Measurements from ENCODE around the gene ADIPOR2. TPM values are rescaled to one million over a fixed set of nuclear protein-coding genes. Genes with fewer than 3 reads are reported as not detected.

Gene ADIPOR2
- total RNA-seq, result 31.8 and 33.9 TPM in 2 replicates

GRCh38 chr12:1690578-1691122, at the start of gene ADIPOR2:
Gene ADIPOR2 (plus strand): TSS chr12:1691070. CDS start chr12:1754344, 63,274 bp downstream.

GRCh38 chr12:1820191-1820895, 129.5 kb downstream of the ADIPOR2 start, which contains the start of gene LRTM2:
Gene LRTM2 (plus strand): TSS chr12:1820565. CDS start chr12:1828149, 7,584 bp downstream.

Other genes starting within 250 kb of the ADIPOR2 start
- 13.3 and 14.0 TPM in 2 replicates for gene FBXL14, start 96.5 kb upstream of the ADIPOR2 start, total RNA-seq
- 0.17 and 2.7 TPM in 2 replicates for gene WNT5B, start 61.8 kb upstream of the ADIPOR2 start, total RNA-seq
- gene LRTM2, start 129.5 kb downstream of the ADIPOR2 start, total RNA-seq, result not detected in 2 replicates
- gene CACNA2D4, start 227.6 kb downstream of the ADIPOR2 start, total RNA-seq, result 0.43 and 0.60 TPM in 2 replicates

Data from dermis lymphatic vessel endothelial cell (primary cell).